A549 (cell line): Measurements from ENCODE around the gene ARHGAP18. TPM values are rescaled to one million over a fixed set of nuclear protein-coding genes. Genes with fewer than 3 reads are reported as not detected.

Source experiments
- ATAC-seq, 2 experiments: fragments of 200-7000 bp in 1 of 2; fragments of >200 bp in 1 of 2; cut with Nextera tagmentation in 1 of 2; cut with Tn5 transposase in 1 of 2; 3 replicates each; pipeline versions ENCODE4 v1.8.0 to v1.9.1; 2018 to 2020; ENCODE audit warnings: mild to moderate bottlenecking in 1 of 2, moderate library complexity in 1 of 2
- CTCF ChIA-PET: fragments of 300-600 bp; sonication (Branson Sonifier 250); formaldehyde crosslinking; extraction: SDS; loops from one replicate; lab custom pipeline; 2021; ENCODE audit warnings: antibody characterized with exemption, inconsistent platforms; lab: Yijun Ruan, JAX
- POLR2A ChIA-PET: fragments of 350-600 bp; formaldehyde crosslinking; extraction: SDS; loops from one replicate; lab custom pipeline; 2021; ENCODE audit warnings: antibody characterized with exemption, inconsistent platforms; lab: Yijun Ruan, JAX
- DNase-seq, 2 experiments: peaks; one replicate each; pipeline versions ENCODE4 v3.0.0 to v3.0.0-alpha.2; 2011 to 2016; ENCODE audit warnings: low read depth in 1 of 2, low spot score in 1 of 2
- FAIRE-seq: peaks from 2 replicates; lab custom pipeline; 2011; peaks lifted over from hg19 to GRCh38; lab: Jason Lieb, UNC
- H3K27ac ChIP-seq, 2 experiments: fragments of >200 bp; sonication (Bioruptor Twin); formaldehyde crosslinking; 3 replicates each; pipeline ENCODE4 v1.5.1; 2016 to 2017
- H3K4me1 ChIP-seq: fragments of >200 bp; sonication (Bioruptor Twin); formaldehyde crosslinking; 3 replicates; pipeline ENCODE4 v1.6.1; 2016
- H3K4me2 ChIP-seq: fragments of >200 bp; sonication (Bioruptor Twin); formaldehyde crosslinking; 3 replicates; pipeline ENCODE4 v1.6.1; 2016
- H3K4me3 ChIP-seq: fragments of >200 bp; sonication (Bioruptor Twin); formaldehyde crosslinking; 3 replicates; pipeline ENCODE4 v1.5.1; 2016
- H3K9me3 ChIP-seq: fragments of >200 bp; sonication (Bioruptor Twin); formaldehyde crosslinking; 3 replicates; pipeline ENCODE4 v1.6.1; 2016
- BHLHE40 ChIP-seq: IDR thresholded peaks from 2 replicates; pipeline ENCODE4 v1.6.1; 2012; ENCODE audit warnings: low read depth, low read length, inconsistent platforms
- CBX2 ChIP-seq: fragments of 200-600 bp; sonication (generic); IDR thresholded peaks from 2 replicates; pipeline ENCODE4 v1.6.1; 2016; ENCODE audit warnings: low read depth, mild to moderate bottlenecking, borderline replicate concordance
- CBX8 ChIP-seq: fragments of 200-600 bp; sonication (generic); IDR thresholded peaks from 2 replicates; pipeline ENCODE4 v1.6.1; 2016
- CEBPB ChIP-seq, 2 experiments: fragments of >200 bp in 1 of 2; sonication (Bioruptor Twin) in 1 of 2; formaldehyde crosslinking in 1 of 2; IDR thresholded peaks; 2 replicates each; pipeline ENCODE4 v1.6.1; 2012 to 2016
- CHD2 ChIP-seq: fragments of 150-350 bp; IDR thresholded peaks from 2 replicates; pipeline ENCODE4 v1.6.1; 2014; ENCODE audit warnings: low read length; ENCODE audit not compliant: partially characterized antibody
- CHD4 ChIP-seq: fragments of 200-600 bp; sonication (generic); IDR thresholded peaks from 2 replicates; pipeline ENCODE4 v1.6.1; 2016; ENCODE audit warnings: antibody characterized with exemption, mild to moderate bottlenecking, borderline replicate concordance
- CTCF ChIP-seq: fragments of >200 bp; sonication (Bioruptor Twin); formaldehyde crosslinking; IDR thresholded peaks from 3 replicates; pipeline ENCODE4 v1.5.1; 2016
- EHF ChIP-seq: fragments of 250-450 bp; sonication (Bioruptor Pico); IDR thresholded peaks from 2 replicates; pipeline ENCODE4 v1.5.0; 2020; ENCODE audit warnings: mild to moderate bottlenecking
- EHMT2 ChIP-seq: fragments of 200-600 bp; sonication (generic); IDR thresholded peaks from 2 replicates; pipeline ENCODE4 v1.6.1; 2016; ENCODE audit warnings: antibody characterized with exemption, low read depth, mild to moderate bottlenecking, moderate library complexity
- FOSL2 ChIP-seq, 2 experiments: fragments of 450-650 bp in 1 of 2; fragments of >200 bp in 1 of 2; sonication (Bioruptor Twin) in 1 of 2; formaldehyde crosslinking; IDR thresholded peaks; 2 replicates each; pipeline versions ENCODE4 v1.5.0 to v1.6.1; 2016 to 2020; ENCODE audit warnings: mild to moderate bottlenecking in 1 of 2, moderate library complexity in 1 of 2
- HDAC2 ChIP-seq: fragments of 200-600 bp; sonication (generic); IDR thresholded peaks from 2 replicates; pipeline ENCODE4 v1.6.1; 2016
- HOXA7 ChIP-seq: fragments of 250-450 bp; sonication (Bioruptor Pico); IDR thresholded peaks from 2 replicates; pipeline ENCODE4 v1.5.0; 2020; ENCODE audit warnings: mild to moderate bottlenecking, moderate library complexity
- HOXB13 ChIP-seq: fragments of 250-450 bp; sonication (Bioruptor Pico); IDR thresholded peaks from 2 replicates; pipeline ENCODE4 v1.5.0; 2020; ENCODE audit warnings: low read depth, mild to moderate bottlenecking, moderate library complexity
- JUN ChIP-seq, 2 experiments: fragments of >200 bp; sonication (Bioruptor Twin); formaldehyde crosslinking; IDR thresholded peaks; 2 replicates in 1 of 2; 3 replicates in 1 of 2; pipeline ENCODE4 v1.6.1; 2016 to 2017
- JUNB ChIP-seq: fragments of >200 bp; sonication (Bioruptor Twin); formaldehyde crosslinking; IDR thresholded peaks from 2 replicates; pipeline ENCODE4 v1.6.1; 2016
- KDM1A ChIP-seq: fragments of 200-600 bp; sonication (generic); IDR thresholded peaks from 2 replicates; pipeline ENCODE4 v1.6.1; 2016; ENCODE audit warnings: low read depth, mild to moderate bottlenecking
- MAFK ChIP-seq: fragments of 450-650 bp; IDR thresholded peaks from 2 replicates; pipeline ENCODE4 v1.6.1; 2014; ENCODE audit not compliant: partially characterized antibody
- MAZ ChIP-seq: fragments of 150-350 bp; IDR thresholded peaks from 2 replicates; pipeline ENCODE4 v1.6.1; 2014; ENCODE audit warnings: antibody characterized with exemption, low read depth, low read length, borderline replicate concordance
- NFE2L2 ChIP-seq: fragments of 150-350 bp; conservative IDR thresholded peaks from 2 replicates; pipeline ENCODE4 v1.6.1; 2014; ENCODE audit warnings: low read length
- PBX3 ChIP-seq: IDR thresholded peaks from 2 replicates; pipeline ENCODE4 v1.6.1; 2012
- POLR2AphosphoS2 ChIP-seq: conservative IDR thresholded peaks from 2 replicates; pipeline ENCODE4 v1.6.1; 2012; ENCODE audit warnings: low read length, improper control_type of control experiment, inconsistent platforms
- RAD21 ChIP-seq, 2 experiments: fragments of >200 bp in 1 of 2; sonication (Bioruptor Twin) in 1 of 2; formaldehyde crosslinking in 1 of 2; IDR thresholded peaks in 1 of 2; conservative IDR thresholded peaks in 1 of 2; 2 replicates in 1 of 2; 3 replicates in 1 of 2; pipeline ENCODE4 v1.6.1; 2012 to 2018; ENCODE audit warnings: inconsistent platforms in 1 of 2
- RARB ChIP-seq: fragments of 250-450 bp; sonication (Bioruptor Pico); IDR thresholded peaks from 2 replicates; pipeline ENCODE4 v1.8.0; 2021; ENCODE audit warnings: mild to moderate bottlenecking, moderate library complexity
- SMC3 ChIP-seq: fragments of >200 bp; sonication (Bioruptor Twin); formaldehyde crosslinking; IDR thresholded peaks from 3 replicates; pipeline ENCODE4 v1.6.1; 2018; ENCODE audit warnings: inconsistent platforms
- SREBF2 ChIP-seq: fragments of 450-650 bp; IDR thresholded peaks from 2 replicates; pipeline ENCODE4 v1.6.1; 2014; ENCODE audit warnings: mild to moderate bottlenecking, moderate library complexity
- TFCP2L1 ChIP-seq: fragments of 250-450 bp; sonication (Bioruptor Pico); IDR thresholded peaks from 2 replicates; pipeline ENCODE4 v1.5.0; 2021; ENCODE audit warnings: mild to moderate bottlenecking
- TP53 ChIP-seq: fragments of 250-450 bp; sonication (Bioruptor Pico); IDR thresholded peaks from 2 replicates; pipeline ENCODE4 v1.5.0; 2021; ENCODE audit warnings: mild to moderate bottlenecking, moderate library complexity
- ZC3H11A ChIP-seq: fragments of 450-650 bp; IDR thresholded peaks from 2 replicates; pipeline ENCODE4 v1.6.1; 2014; ENCODE audit warnings: antibody characterized with exemption, mild to moderate bottlenecking
- ZFP36 ChIP-seq: fragments of 450-650 bp; IDR thresholded peaks from 2 replicates; pipeline ENCODE4 v1.6.1; 2014; ENCODE audit warnings: borderline replicate concordance; ENCODE audit not compliant: partially characterized antibody
- ZNF302 ChIP-seq: fragments of 250-450 bp; sonication (Bioruptor Pico); IDR thresholded peaks from 2 replicates; pipeline ENCODE4 v1.9.0; 2021; ENCODE audit warnings: inconsistent platforms, mild to moderate bottlenecking, moderate library complexity
- WGBS: methylation state at CpG from one replicate; pipeline ENCODE4 v1.1.6; 2017; ENCODE audit errors: missing lambda C conversion rate; 5-methylcytosine and 5-hydroxymethylcytosine counted together
- polyA plus RNA-seq, 4 experiments: library from polyadenylated mRNA; depleted of rRNA in 3 of 4; stranded (reverse); fragments of >200 nt; fragmentation: RNase III in 1 of 4; extraction: RNeasy Plus Mini Kit Qiagen cat#74134 plus additional on column Dnase treatment in 1 of 4; gene quantifications; 2 replicates in 3 of 4; 3 replicates in 1 of 4; pipeline ENCODE4 v1.2.3, GENCODE V29; 2011 to 2017

The ARHGAP18 gene
- polyA plus RNA-seq, 2 of the 4 experiments (the other 2 are of a cell fraction): 11.2 to 16.7 TPM

- WGBS: 1% methylated on average over 3 of the region's 3 CpGs
- peak; percentile 50; the same call in 1 of the 2 replicates for TF ChIP-seq PBX3
- no peak for TF ChIP-seq FOSL2 (IDR thresholded peaks at IDR 0.05)
- TF ChIP-seq FOSL2 (CRISPR knock-in tag; IDR thresholded peaks at IDR 0.05): no peak
- FAIRE-seq (no peak), ATAC-seq (peak; percentile 28 to 74; a peak in 4 of 6 replicates), DNase-seq (peak in 1 of 2 experiments; percentile 87)
- Histone ChIP-seq H3K27ac (peak overlapping the region; percentile 81 to 87), H3K9me3 (no peaks in the 10 kb centered on the region), H3K4me2 (peak overlapping the region; percentile 79), H3K4me1 (peaks cover 50% of the 10 kb centered on the region), H3K4me3 (no peak overlapping the region)
- ChIA-PET POLR2A (no interaction called here), CTCF (no interaction called here)
Measured at GRCh38 chr6:129637340-129638054, 72.5 kb downstream of the ARHGAP18 start.

GRCh38 chr6:129635396-129636130 is 74.4 kb downstream of the ARHGAP18 start:
- ATAC-seq: no peak
- TF ChIP-seq SMC3: no peak
- no peak for TF ChIP-seq ZC3H11A
- no peak for TF ChIP-seq JUN (IDR thresholded peaks at IDR 0.05)
- TF ChIP-seq HOXB13 (CRISPR knock-in tag): no peak
- no peak for TF ChIP-seq CBX8
- TF ChIP-seq MAFK: no peak
- no peak for TF ChIP-seq EHMT2
- no peak for TF ChIP-seq JUNB
- no peak for TF ChIP-seq MAZ
- TF ChIP-seq SREBF2: no peak
- no peak for TF ChIP-seq EHF (CRISPR knock-in tag)
- TF ChIP-seq CEBPB (IDR thresholded peaks at IDR 0.05): no peak
- no peak for TF ChIP-seq CHD4
- no peak for TF ChIP-seq ZNF302
- no peak for TF ChIP-seq KDM1A
- TF ChIP-seq, all 56 proteins: peak for 0
- no peak overlapping the region for H3K4me3 ChIP-seq
- 89% methylated on average over 3 of the region's 3 CpGs for WGBS
- H3K4me1 ChIP-seq: peaks cover 43% of the 10 kb centered on the region
- FAIRE-seq: no peak
- H3K4me2 ChIP-seq: no peak overlapping the region
- CTCF ChIA-PET: interaction anchor here (0.6 kb wide), 1 partner anchor 14 kb away, joined by 7 read pairs; no protein-coding TSS in a partner anchor
- DNase-seq: no peak
- no peaks in the 10 kb centered on the region for H3K9me3 ChIP-seq
- peak overlapping the region; percentile 15 to 87; a peak in 4 of 6 replicates for H3K27ac ChIP-seq
- POLR2A ChIA-PET: no interaction called here

GRCh38 chr6:129634411-129635230 is 75.4 kb downstream of the ARHGAP18 start:
- Histone ChIP-seq H3K4me2 (no peak overlapping the region), H3K4me1 (peaks cover 38% of the 10 kb centered on the region), H3K27ac (peak overlapping the region in 1 of 2 experiments; percentile 87; a peak in 2 of 6 replicates), H3K4me3 (no peak overlapping the region), H3K9me3 (no peaks in the 10 kb centered on the region)
- 95% methylated on average over 4 of the region's 4 CpGs for WGBS
- FAIRE-seq: no peak
- ChIA-PET CTCF (no interaction called here), POLR2A (no interaction called here)
- no peak for ATAC-seq
- no peak for DNase-seq
- TF ChIP-seq CBX2: no peak
- TF ChIP-seq ZFP36: no peak
- TF ChIP-seq TFCP2L1: no peak
- no peak for TF ChIP-seq HOXA7 (CRISPR knock-in tag)
- TF ChIP-seq HDAC2: no peak
- no peak for TF ChIP-seq BHLHE40
- no peak for TF ChIP-seq NFE2L2
- no peak for TF ChIP-seq RARB (CRISPR knock-in tag)
- TF ChIP-seq CHD2: no peak
- no peak for TF ChIP-seq ZC3H11A
- TF ChIP-seq POLR2AphosphoS2: no peak
- TF ChIP-seq TP53 (CRISPR knock-in tag): no peak
- TF ChIP-seq SMC3: no peak
- TF ChIP-seq JUN (IDR thresholded peaks at IDR 0.05): no peak
- TF ChIP-seq RAD21 (conservative IDR thresholded peaks at IDR 0.05 in 1 of 2, IDR thresholded peaks at IDR 0.05 in 1 of 2): no peak
- no peak for TF ChIP-seq CTCF
- TF ChIP-seq HOXB13 (CRISPR knock-in tag): no peak
